A549 (cell line): Measurements from ENCODE around the gene ARID3A.

Experiments
- CBX8 ChIP-seq: fragments of 200-600 bp; sonication (generic); IDR thresholded peaks from 2 replicates; pipeline ENCODE4 v1.6.1; 2016
- CTCF ChIP-seq: fragments of >200 bp; sonication (Bioruptor Twin); formaldehyde crosslinking; IDR thresholded peaks from 3 replicates; pipeline ENCODE4 v1.5.1; 2016
- POLR2A ChIP-seq: IDR thresholded peaks from 2 replicates; pipeline ENCODE4 v1.6.1; 2012; ENCODE audit warnings: mild to moderate bottlenecking, low read length
- ZC3H11A ChIP-seq: fragments of 450-650 bp; IDR thresholded peaks from 2 replicates; pipeline ENCODE4 v1.6.1; 2014; ENCODE audit warnings: antibody characterized with exemption, mild to moderate bottlenecking
- ZSCAN20 ChIP-seq: fragments of 250-450 bp; sonication (Bioruptor Pico); IDR thresholded peaks from 2 replicates; pipeline ENCODE4 v1.8.0; 2022; ENCODE audit warnings: mild to moderate bottlenecking, moderate library complexity

DNA sequence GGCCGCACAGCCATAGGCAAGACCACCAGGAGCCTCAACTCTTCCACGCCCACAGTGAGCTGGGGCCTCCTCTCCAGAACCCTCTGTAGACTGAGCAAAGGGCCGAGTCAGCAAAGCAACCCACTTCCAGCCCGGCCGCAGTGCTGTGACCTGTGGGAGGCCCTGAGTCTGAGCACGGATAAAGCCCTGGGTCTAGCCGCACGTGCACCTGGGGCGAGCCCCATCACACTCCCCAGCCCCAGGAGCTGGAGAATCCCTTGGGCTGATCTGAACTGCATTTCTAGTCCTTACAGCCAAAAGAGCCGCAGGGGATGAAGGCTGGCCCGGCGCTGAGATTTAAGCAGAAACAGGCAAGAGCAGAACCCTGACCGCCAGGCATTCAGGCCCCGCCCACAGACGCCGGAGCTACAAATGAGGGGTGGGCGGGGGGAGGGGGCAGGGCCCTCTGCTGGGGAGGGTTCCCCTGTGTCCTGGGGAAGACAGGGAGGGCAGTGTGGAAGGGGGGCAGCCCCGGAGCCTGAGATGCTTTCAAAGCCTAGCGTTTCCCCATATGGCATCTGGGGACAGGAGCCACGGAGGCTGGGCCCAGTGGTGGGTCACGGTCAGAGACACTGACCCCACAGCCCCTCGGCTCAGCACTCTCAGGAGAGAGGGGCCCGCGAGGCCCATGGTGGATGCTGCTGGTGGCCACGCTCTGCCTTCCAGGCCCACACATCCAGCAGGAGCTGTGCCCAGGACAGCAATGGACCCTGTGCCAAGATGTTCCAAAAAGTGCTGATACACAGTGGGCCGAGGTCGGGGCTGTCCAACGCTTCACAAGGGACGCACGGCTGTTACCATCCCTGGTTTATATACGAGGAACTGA, 90.2 kb downstream of the ARID3A start:
- TF ChIP-seq CTCF (no peak), POLR2A (no peak), ZC3H11A (no peak), CBX8 (no peak), ZSCAN20 (CRISPR knock-in tag) (no peak)
